Testis (tissue), 2 donors: Measurements from ENCODE around the gene RPL35A.

ENCODE experiments used
- CTCF ChIP-seq, 3 experiments: fragments of 450-650 bp in 2 of 3; fragments of 200-600 bp in 1 of 3; sonication (generic) in 1 of 3; IDR thresholded peaks; one replicate each; pipeline ENCODE4 v1.5.1; 2016 to 2019; ENCODE audit warnings: antibody characterized with exemption in 3 of 3, mild to moderate bottlenecking in 2 of 3, moderate library complexity in 1 of 3
- POLR2A ChIP-seq: fragments of 450-650 bp; IDR thresholded peaks from one replicate; pipeline ENCODE4 v1.6.1; 2017; ENCODE audit warnings: antibody characterized with exemption, mild to moderate bottlenecking, moderate library complexity

- TF ChIP-seq CTCF (IDR thresholded peaks at IDR 0.05) (no peak), POLR2A (no peak)
Measured at GRCh38 chr3:197908957-197909701, 40.9 kb upstream of the RPL35A start.
